GM12878 (cell line): ENCODE data around the gene ID3. TPM values are rescaled to one million over a fixed set of nuclear protein-coding genes. Genes with fewer than 3 reads are reported as not detected.

Source experiments
- ATAC-seq: fragments of 200-7000 bp; cut with Tn5 transposase; 3 replicates; pipeline ENCODE4 v1.9.1; 2020; ENCODE audit warnings: mild to moderate bottlenecking, moderate library complexity
- BruUV-seq: library from RNA; stranded (reverse); fragments of 400-500 nt; replicated peaks from 2 replicates; lab custom pipeline; 2021; lab: Mats Ljungman, UMichigan
- CTCF ChIA-PET: fragments of 300-600 bp; sonication (Branson Sonifier 250); formaldehyde crosslinking; extraction: SDS; loops from one replicate; lab custom pipeline; 2021; ENCODE audit warnings: inconsistent platforms; lab: Yijun Ruan, JAX
- POLR2A ChIA-PET: fragments of 350-600 bp; formaldehyde crosslinking; extraction: SDS; loops from one replicate; lab custom pipeline; 2021; ENCODE audit warnings: inconsistent platforms; lab: Charles Lee
- RAD21 ChIA-PET: fragments of 300-600 bp; sonication (Branson Sonifier 250); formaldehyde crosslinking; loops from one replicate; lab custom pipeline; 2023; ENCODE audit warnings: antibody characterized with exemption; ENCODE audit not compliant: unreplicated experiment; lab: Charles Lee
- SMC1A ChIA-PET: fragments of 300-600 bp; sonication (Branson Sonifier 250); formaldehyde crosslinking; loops from one replicate; lab custom pipeline; 2023; ENCODE audit not compliant: unreplicated experiment, uncharacterized antibody; lab: Charles Lee
- DNase-seq: peaks from one replicate; pipeline ENCODE4 v3.0.0-alpha.2; 2011; ENCODE audit warnings: low read depth, low spot score
- FAIRE-seq: peaks from 3 replicates; lab custom pipeline; 2011; peaks lifted over from hg19 to GRCh38; lab: Jason Lieb, UNC
- H2AFZ ChIP-seq: 2 replicates; pipeline ENCODE4 v1.6.0; 2011; ENCODE audit warnings: low read depth, low read length, control low read depth; ENCODE audit not compliant: control insufficient read depth
- H3K27ac ChIP-seq: 2 replicates; pipeline ENCODE4 v1.5.1; 2011; ENCODE audit warnings: control low read depth; ENCODE audit not compliant: control insufficient read depth, insufficient read depth
- H3K27me3 ChIP-seq, 2 experiments: replicated peaks in 1 of 2; 2 replicates each; pipeline versions ENCODE4 v1.6.0 to v1.6.1; 2011; ENCODE audit warnings: low read length in 1 of 2; ENCODE audit not compliant: control insufficient read depth in 2 of 2, insufficient read depth in 2 of 2
- H3K36me3 ChIP-seq, 2 experiments: 2 replicates each; pipeline ENCODE4 v1.5.1; 2011; ENCODE audit warnings: low read length in 1 of 2; ENCODE audit not compliant: control insufficient read depth in 2 of 2, insufficient read depth in 2 of 2
- H3K4me1 ChIP-seq: 2 replicates; pipeline ENCODE4 v1.6.1; 2011; ENCODE audit warnings: mild to moderate bottlenecking, low read length, moderate library complexity, mixed read lengths; ENCODE audit not compliant: control insufficient read depth, insufficient read depth
- H3K4me2 ChIP-seq: 2 replicates; pipeline ENCODE4 v1.6.0; 2011; ENCODE audit warnings: control low read depth; ENCODE audit not compliant: control insufficient read depth, insufficient read depth
- H3K4me3 ChIP-seq: fragments of 200-600 bp; sonication (generic); 2 replicates; pipeline ENCODE4 v1.5.1; 2016
- H3K79me2 ChIP-seq: 2 replicates; pipeline ENCODE4 v1.6.0; 2011; ENCODE audit warnings: low read length; ENCODE audit not compliant: control insufficient read depth, insufficient read depth
- H3K9ac ChIP-seq: 2 replicates; pipeline ENCODE4 v1.8.0; 2011; ENCODE audit warnings: low read length, control low read depth, mixed read lengths; ENCODE audit not compliant: control insufficient read depth, insufficient read depth
- H3K9me3 ChIP-seq: replicated peaks from 3 replicates; pipeline ENCODE4 v1.5.1; 2011; ENCODE audit warnings: mild to moderate bottlenecking, low read length; ENCODE audit not compliant: control insufficient read depth, insufficient read depth
- H4K20me1 ChIP-seq: 2 replicates; pipeline ENCODE4 v1.6.0; 2011; ENCODE audit not compliant: control insufficient read depth, insufficient read depth
- CBX3 ChIP-seq: fragments of 200-600 bp; sonication (generic); IDR thresholded peaks from 2 replicates; pipeline ENCODE4 v1.6.1; 2016; ENCODE audit warnings: low read depth, borderline replicate concordance
- EED ChIP-seq: sonication (generic); IDR thresholded peaks from 2 replicates; pipeline ENCODE4 v1.6.1; 2016; ENCODE audit warnings: antibody characterized with exemption, low read depth
- HDGF ChIP-seq: fragments of 450-650 bp; IDR thresholded peaks from 2 replicates; pipeline ENCODE4 v1.6.1; 2016; ENCODE audit warnings: antibody characterized with exemption
- IKZF1 ChIP-seq: fragments of 450-650 bp; conservative IDR thresholded peaks from 2 replicates; pipeline ENCODE4 v1.6.1; 2017; ENCODE audit warnings: antibody characterized with exemption, mild to moderate bottlenecking
- IKZF2 ChIP-seq, 2 experiments: fragments of 450-650 bp; IDR thresholded peaks; 2 replicates each; pipeline ENCODE4 v1.6.1; 2017; ENCODE audit warnings: mild to moderate bottlenecking in 2 of 2, moderate library complexity in 2 of 2
- SMAD1 ChIP-seq: fragments of 450-650 bp; IDR thresholded peaks from 2 replicates; pipeline ENCODE4 v1.6.1; 2018; ENCODE audit warnings: mild to moderate bottlenecking, low read depth; ENCODE audit not compliant: partially characterized antibody
- ZBTB33 ChIP-seq: fragments of 450-650 bp; IDR thresholded peaks from 2 replicates; pipeline ENCODE4 v1.6.1; 2017; ENCODE audit warnings: mild to moderate bottlenecking
- WGBS: methylation state at CpG from one replicate; pipeline ENCODE4 v1.1.6; 2016; ENCODE audit warnings: low lambda C conversion rate; ENCODE audit not compliant: insufficient replicate concordance, insufficient coverage; ENCODE audit errors: missing lambda C conversion rate; 5-methylcytosine and 5-hydroxymethylcytosine counted together
- in situ Hi-C: fragments of 300-500 bp; cut with MboI; formaldehyde crosslinking; loops from 9 replicates; pipeline ENCODE4 v1.14.3; 2018; ENCODE audit warnings: mixed read lengths
- intact Hi-C: fragments of 100-400 bp; cut with micrococcal nuclease; formaldehyde crosslinking; loops from one replicate; pipeline ENCODE4 v1.14.2; 2022; ENCODE audit not compliant: unreplicated experiment
- polyA plus RNA-seq, 11 experiments: library from polyadenylated mRNA; depleted of rRNA in 4 of 11; unstranded in 6 of 11; stranded (reverse) in 5 of 11; fragments of >200 nt; fragmentation: Nextera tagmentation in 4 of 11; fragmentation: Illumina TruSeq in 1 of 11; extraction: Ambion mirVana in 4 of 11; extraction: Trizol in 1 of 11; gene quantifications; 1 replicate in 1 of 11; 2 replicates in 10 of 11; pipeline versions ENCODE4 v1.2.1 to v1.2.3, GENCODE V29; 2011 to 2016; ENCODE audit warnings: inconsistent platforms in 2 of 11, missing spikeins in 2 of 11, low read depth in 1 of 11
- total RNA-seq, 4 experiments: library from RNA; depleted of rRNA in 3 of 4; stranded (reverse); fragments of >200 nt in 3 of 4; fragmentation: Illumina TruSeq in 1 of 4; extraction: Trizol in 1 of 4; gene quantifications; 2 replicates each; pipeline versions ENCODE4 v1.2.1 to v1.2.3, GENCODE V29; 2013 to 2021

The ID3 gene
- total and polyA plus RNA-seq, 10 of the 15 experiments (the other 5 are each of a cell fraction or from before 2014, with no cell fraction given), result 42.7 to 475 (median 207) TPM

- no peak overlapping the region for H2AFZ ChIP-seq
- peak overlapping the region; percentile 93 for H3K27ac ChIP-seq
- ATAC-seq, result peak; percentile 10; the same call in 2 of the 3 replicates
- WGBS, result 0% methylated on average over 5 of the region's 5 CpGs
- H3K4me3 ChIP-seq, result no peak overlapping the region
- CTCF ChIA-PET, result interaction anchor here (1.0 to 7.5 kb wide), 3 partner anchors 14 to 48 kb away, joined by 5 to 64 read pairs (median 55); no protein-coding TSS in a partner anchor
- H3K4me2 ChIP-seq, result peak overlapping the region; percentile 25
- SMC1A ChIA-PET, result interaction anchor here (1.6 to 19.7 kb wide), 5 partner anchors 8 to 45 kb away, joined by 7 to 419 read pairs (median 43); no protein-coding TSS in a partner anchor
- POLR2A ChIA-PET, result interaction anchor here (0.8 to 17.0 kb wide), 6 partner anchors 12 to 65 kb away, joined by 3 to 271 read pairs (median 30); partner anchors contain the start of gene ID3
- no peaks in the 10 kb centered on the region for H3K36me3 ChIP-seq
- intact Hi-C loops (no loop called here), in situ Hi-C loops (loop anchor here (25.0 kb wide), 2 partner anchors 1423 to 1802 kb away; partner anchors contain the start of gene USP48)
- H3K9ac ChIP-seq, result 0 out of 2 replicates have a peak overlapping the region, but pooled peaks have one; percentile 2
- peaks cover 63% of the 10 kb centered on the region for H3K4me1 ChIP-seq
- no peaks in the 10 kb centered on the region for H4K20me1 ChIP-seq
- TF ChIP-seq HDGF (no peak), CBX3 (no peak), IKZF2 (IDR thresholded peaks at IDR 0.05) (no peak), SMAD1 (no peak), EED (0 out of 2 replicates have a peak, but pooled peaks have one; percentile 9), IKZF1 (no peak), ZBTB33 (no peak)
- H3K79me2 ChIP-seq, result peaks cover under 1% of the 10 kb centered on the region; the same call in 1 of the 2 replicates
- no TSS peak for BruUV-seq
- FAIRE-seq, result no peak
- H3K9me3 ChIP-seq, result no peaks in the 10 kb centered on the region
- H3K27me3 ChIP-seq, result no peaks in the 10 kb centered on the region
- RAD21 ChIA-PET, result interaction anchor here (1.2 to 14.9 kb wide), 11 partner anchors 11 to 92 kb away, joined by 3 to 252 read pairs (median 14); partner anchors contain the start of gene ID3
- DNase-seq, result no peak
Observed at GRCh38 chr1:23589585-23589986, 30.3 kb upstream of the ID3 start.
